Cardiac fibroblast (primary cell): ENCODE data around the gene SLC11A1.

ENCODE experiments used
- DNase-seq, 2 donors: peaks; one replicate each; pipeline versions ENCODE4 v3.0.0 to v3.0.0-alpha.2; 2010; ENCODE audit warnings: low read depth in 2 of 2
- H3K4me3 ChIP-seq, 2 donors: replicated peaks in 1 of 2; 1 replicate in 1 of 2; 2 replicates in 1 of 2; pipeline ENCODE4 v1.5.1; 2011; ENCODE audit warnings: low read depth in 2 of 2, low read length in 2 of 2, mild to moderate bottlenecking in 2 of 2, moderate library complexity in 1 of 2
- CTCF ChIP-seq: IDR thresholded peaks from one replicate; pipeline ENCODE4 v1.5.1; 2011; ENCODE audit warnings: low read depth, mild to moderate bottlenecking, low read length, inconsistent platforms

The SLC11A1 gene

GRCh38 chr2:218400930-218401881 is 19.1 kb downstream of the SLC11A1 start:
- DNase-seq: no peak
- TF ChIP-seq CTCF: no peak
- peak overlapping the region; percentile 77 to 87 for H3K4me3 ChIP-seq

- no peak for TF ChIP-seq CTCF
- no peak for DNase-seq
- peak overlapping the region; percentile 77 to 87 for H3K4me3 ChIP-seq
Observed at GRCh38 chr2:218401890-218402289, 19.8 kb downstream of the SLC11A1 start.

- no peak for DNase-seq
- no peak for TF ChIP-seq CTCF
- H3K4me3 ChIP-seq: no peak overlapping the region
Observed at GRCh38 chr2:218402491-218402901, 20.4 kb downstream of the SLC11A1 start.

GRCh38 chr2:218402911-218403411 is 20.9 kb downstream of the SLC11A1 start:
- no peak for DNase-seq
- H3K4me3 ChIP-seq: no peak overlapping the region
- TF ChIP-seq CTCF: no peak

GRCh38 chr2:218403810-218404209 is 21.7 kb downstream of the SLC11A1 start:
- H3K4me3 ChIP-seq: no peak overlapping the region
- DNase-seq: no peak
- no peak for TF ChIP-seq CTCF

- H3K4me3 ChIP-seq: no peak overlapping the region
- no peak for TF ChIP-seq CTCF
- no peak for DNase-seq
Observed at GRCh38 chr2:218404351-218405085, 22.4 kb downstream of the SLC11A1 start.
